ENCODE results near the gene SHANK1.

SHANK1 gene

GRCh38 chr19:50657712-50658440, 61.7 kb downstream of the SHANK1 start:
- no peaks in the 10 kb centered on the region for H3K9me3 ChIP-seq (ENCODE audit: insufficient read depth, low read depth, low read length)
- H3K36me3 ChIP-seq (ENCODE audit: insufficient read depth, low read length) = no peaks in the 10 kb centered on the region
- no peaks in the 10 kb centered on the region for H3K79me2 ChIP-seq (ENCODE audit: insufficient read depth, low read length)
- no peaks in the 10 kb centered on the region for H3F3A ChIP-seq (ENCODE audit: low read depth)
- H3K9ac ChIP-seq (ENCODE audit: low read depth, low read length, poor library complexity, severe bottlenecking) = no peak overlapping the region
- TF ChIP-seq, protein P1, sequence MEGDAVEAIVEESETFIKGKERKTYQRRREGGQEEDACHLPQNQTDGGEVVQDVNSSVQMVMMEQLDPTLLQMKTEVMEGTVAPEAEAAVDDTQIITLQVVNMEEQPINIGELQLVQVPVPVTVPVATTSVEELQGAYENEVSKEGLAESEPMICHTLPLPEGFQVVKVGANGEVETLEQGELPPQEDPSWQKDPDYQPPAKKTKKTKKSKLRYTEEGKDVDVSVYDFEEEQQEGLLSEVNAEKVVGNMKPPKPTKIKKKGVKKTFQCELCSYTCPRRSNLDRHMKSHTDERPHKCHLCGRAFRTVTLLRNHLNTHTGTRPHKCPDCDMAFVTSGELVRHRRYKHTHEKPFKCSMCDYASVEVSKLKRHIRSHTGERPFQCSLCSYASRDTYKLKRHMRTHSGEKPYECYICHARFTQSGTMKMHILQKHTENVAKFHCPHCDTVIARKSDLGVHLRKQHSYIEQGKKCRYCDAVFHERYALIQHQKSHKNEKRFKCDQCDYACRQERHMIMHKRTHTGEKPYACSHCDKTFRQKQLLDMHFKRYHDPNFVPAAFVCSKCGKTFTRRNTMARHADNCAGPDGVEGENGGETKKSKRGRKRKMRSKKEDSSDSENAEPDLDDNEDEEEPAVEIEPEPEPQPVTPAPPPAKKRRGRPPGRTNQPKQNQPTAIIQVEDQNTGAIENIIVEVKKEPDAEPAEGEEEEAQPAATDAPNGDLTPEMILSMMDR (conservative IDR thresholded peaks at IDR 0.05; ENCODE audit: low read length) = no peak
- no peak for TF ChIP-seq EZH2phosphoT487 (IDR thresholded peaks at IDR 0.05; ENCODE audit: borderline replicate concordance)
- H3K4me3 ChIP-seq (ENCODE audit: low read length, poor library complexity, severe bottlenecking) = no peak overlapping the region
- H2AFZ ChIP-seq (ENCODE audit: low read length) = no peak overlapping the region
- H3K4me1 ChIP-seq (ENCODE audit: insufficient read depth, low read length, poor library complexity, severe bottlenecking) = no peaks in the 10 kb centered on the region
- H3K4me2 ChIP-seq (ENCODE audit: low read depth, low read length, poor library complexity, severe bottlenecking) = no peak overlapping the region
- no peaks in the 10 kb centered on the region for H3K9me2 ChIP-seq (replicated peaks; ENCODE audit: low read depth, low read length)
- H3K27me3 ChIP-seq (ENCODE audit: insufficient read depth, low read length, poor library complexity, severe bottlenecking) = no peaks in the 10 kb centered on the region
- H4K20me1 ChIP-seq (ENCODE audit: insufficient read depth, low read length, poor library complexity, severe bottlenecking) = no peaks in the 10 kb centered on the region

DNA sequence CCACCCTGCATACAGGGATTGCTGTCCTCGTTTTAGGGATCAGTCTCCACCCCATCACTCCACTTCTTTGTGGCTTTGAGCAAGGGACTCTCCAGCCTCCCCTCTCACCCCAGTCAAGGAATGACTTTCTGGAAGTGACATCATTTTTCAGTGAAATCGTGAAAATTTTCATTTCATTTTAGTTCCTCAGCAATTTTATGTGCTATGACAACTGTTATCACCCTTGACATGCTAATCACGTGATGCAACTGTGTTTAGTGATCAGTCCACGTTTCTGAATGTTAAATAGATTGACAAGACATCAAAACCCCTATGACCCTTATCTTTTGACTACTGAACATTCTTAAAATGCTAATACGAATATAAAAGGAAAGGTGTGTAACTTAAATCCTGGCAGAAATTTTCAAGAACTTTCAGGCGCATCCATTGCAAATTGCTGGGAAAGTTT, 62.4 kb downstream of the SHANK1 start:
- Histone ChIP-seq H3K79me2 (ENCODE audit: insufficient read depth, low read length) (no peaks in the 10 kb centered on the region), H3K9me3 (ENCODE audit: insufficient read depth, low read depth, low read length) (no peaks in the 10 kb centered on the region), H3K36me3 (ENCODE audit: insufficient read depth, low read length) (no peaks in the 10 kb centered on the region), H3K9ac (ENCODE audit: low read depth, low read length, poor library complexity, severe bottlenecking) (no peak overlapping the region), H3K4me1 (ENCODE audit: insufficient read depth, low read length, poor library complexity, severe bottlenecking) (no peaks in the 10 kb centered on the region), H3K4me3 (ENCODE audit: low read length, poor library complexity, severe bottlenecking) (no peak overlapping the region), H3F3A (ENCODE audit: low read depth) (no peaks in the 10 kb centered on the region), H3K9me2 (replicated peaks; ENCODE audit: low read depth, low read length) (no peaks in the 10 kb centered on the region), H3K27me3 (ENCODE audit: insufficient read depth, low read length, poor library complexity, severe bottlenecking) (no peaks in the 10 kb centered on the region), H3K4me2 (ENCODE audit: low read depth, low read length, poor library complexity, severe bottlenecking) (no peak overlapping the region), H4K20me1 (ENCODE audit: insufficient read depth, low read length, poor library complexity, severe bottlenecking) (no peaks in the 10 kb centered on the region), H2AFZ (ENCODE audit: low read length) (no peak overlapping the region)
- no peak for TF ChIP-seq EZH2phosphoT487 (IDR thresholded peaks at IDR 0.05; ENCODE audit: borderline replicate concordance)
- TF ChIP-seq, protein P1 (conservative IDR thresholded peaks at IDR 0.05; ENCODE audit: low read length) = no peak

- H3K4me1 ChIP-seq (ENCODE audit: insufficient read depth, low read length, poor library complexity, severe bottlenecking) = peaks cover under 1% of the 10 kb centered on the region
- no peaks in the 10 kb centered on the region for H3F3A ChIP-seq (ENCODE audit: low read depth)
- H3K9ac ChIP-seq (ENCODE audit: low read depth, low read length, poor library complexity, severe bottlenecking) = no peak overlapping the region
- TF ChIP-seq, protein P1 (conservative IDR thresholded peaks at IDR 0.05; ENCODE audit: low read length) = no peak
- TF ChIP-seq EZH2phosphoT487 (IDR thresholded peaks at IDR 0.05; ENCODE audit: borderline replicate concordance) = no peak
- H3K36me3 ChIP-seq (ENCODE audit: insufficient read depth, low read length) = no peaks in the 10 kb centered on the region
- no peak overlapping the region for H3K4me3 ChIP-seq (ENCODE audit: low read length, poor library complexity, severe bottlenecking)
- H3K27me3 ChIP-seq (ENCODE audit: insufficient read depth, low read length, poor library complexity, severe bottlenecking) = no peaks in the 10 kb centered on the region
- no peaks in the 10 kb centered on the region for H3K9me3 ChIP-seq (ENCODE audit: insufficient read depth, low read depth, low read length)
- H3K4me2 ChIP-seq (ENCODE audit: low read depth, low read length, poor library complexity, severe bottlenecking) = no peak overlapping the region
- no peaks in the 10 kb centered on the region for H4K20me1 ChIP-seq (ENCODE audit: insufficient read depth, low read length, poor library complexity, severe bottlenecking)
- no peaks in the 10 kb centered on the region for H3K9me2 ChIP-seq (replicated peaks; ENCODE audit: low read depth, low read length)
- H2AFZ ChIP-seq (ENCODE audit: low read length) = no peak overlapping the region
- H3K79me2 ChIP-seq (ENCODE audit: insufficient read depth, low read length) = no peaks in the 10 kb centered on the region
These were observed 64.7 kb downstream of the SHANK1 start for GRCh38 chr19:50654882-50655281.
